Transverse colon (tissue), 4 donors: ENCODE data around the gene ABL1. TPM values are rescaled to one million over a fixed set of nuclear protein-coding genes. Genes with fewer than 3 reads are reported as not detected.
A peak's percentile ranks its signal among the peaks of the same experiment; 100 is the strongest.
"Not testable (repeated sequence)": the region's sequence is repeated elsewhere in the genome, so short reads cannot be mapped to it uniquely, and the experiment has no call there.

ENCODE experiments used
- DNase-seq: peaks from one replicate; pipeline ENCODE4 v3.0.0-alpha.2; 2019
- H3K27ac ChIP-seq, 4 donors: fragments of 200-600 bp; sonication (generic); 2 replicates each; pipeline ENCODE4 v1.5.1; 2016 to 2018; ENCODE audit warnings: inconsistent platforms in 4 of 4
- H3K27me3 ChIP-seq: fragments of 200-600 bp; sonication (generic); 2 replicates; pipeline ENCODE4 v1.5.1; 2017; ENCODE audit warnings: inconsistent platforms
- H3K36me3 ChIP-seq, 4 donors: fragments of 200-600 bp; sonication (generic); 2 replicates each; pipeline ENCODE4 v1.5.1; 2017 to 2019; ENCODE audit warnings: inconsistent platforms in 4 of 4
- H3K4me1 ChIP-seq, 4 donors: fragments of 200-600 bp; sonication (generic); 2 replicates each; pipeline ENCODE4 v1.5.1; 2017 to 2020; ENCODE audit warnings: inconsistent platforms in 4 of 4
- H3K4me3 ChIP-seq, 4 donors: fragments of 200-600 bp; sonication (generic); 1 replicate in 1 of 4; 2 replicates in 3 of 4; pipeline versions ENCODE4 v1.5.1 to v1.6.1; 2017 to 2019; ENCODE audit warnings: inconsistent platforms in 4 of 4
- H3K9me3 ChIP-seq, 2 donors: fragments of 200-600 bp; sonication (generic); 2 replicates each; pipeline ENCODE4 v1.5.1; 2017 to 2019; ENCODE audit warnings: inconsistent platforms in 2 of 2
- EP300 ChIP-seq: sonication (generic); formaldehyde crosslinking; IDR thresholded peaks from one replicate; pipeline ENCODE4 v1.6.1; 2017; ENCODE audit warnings: antibody characterized with exemption, low read depth
- POLR2A ChIP-seq: fragments of 450-650 bp; IDR thresholded peaks from one replicate; pipeline ENCODE4 v1.6.1; 2016; ENCODE audit warnings: antibody characterized with exemption, mild to moderate bottlenecking, moderate library complexity
- POLR2AphosphoS5 ChIP-seq, 3 donors: sonication (generic); formaldehyde crosslinking; IDR thresholded peaks; one replicate each; pipeline ENCODE4 v1.6.1; 2016; ENCODE audit warnings: antibody characterized with exemption in 3 of 3
- WGBS, 2 donors: methylation state at CpG; one replicate each; pipeline ENCODE4 v1.1.5; 2018; ENCODE audit warnings: low coverage in 1 of 2; 5-methylcytosine and 5-hydroxymethylcytosine counted together
- in situ Hi-C, 4 donors: fragments of 200-750 bp; cut with MboI; loops; one replicate each; pipeline versions ENCODE4 v1.15.0 to v1.15.1; 2017; ENCODE audit warnings: low sequenced_read_pairs in 3 of 4, low pct_ligation_motif_present in 1 of 4, low pct_unique_long_range_greater_than_20kb in 1 of 4
- intact Hi-C: fragments of 100-400 bp; cut with DNase I; formaldehyde crosslinking; loops from one replicate; pipeline ENCODE4 v1.15.1; 2023; ENCODE audit warnings: low total_unique reads
- total RNA-seq, 4 donors: library from RNA; depleted of rRNA; stranded (reverse); fragments of >200 nt; gene quantifications; one replicate each; pipeline ENCODE4 v1.1.0, GENCODE V29; 2016
- TF ChIP-seq, protein P1 (sequence below), 5 experiments: fragments of 200-600 bp in 3 of 5; fragments of 450-650 bp in 2 of 5; sonication (generic) in 3 of 5; IDR thresholded peaks; 1 replicate in 2 of 5; 2 replicates in 3 of 5; pipeline ENCODE4 v1.5.1; 2016 to 2017; ENCODE audit warnings: antibody characterized with exemption in 5 of 5, inconsistent platforms in 3 of 5, mild to moderate bottlenecking in 2 of 5, moderate library complexity in 1 of 5

Gene ABL1
- total RNA-seq, 4 donors from 2014 or later, result 66.9 to 97.1 (median 81.8) TPM

DNA sequence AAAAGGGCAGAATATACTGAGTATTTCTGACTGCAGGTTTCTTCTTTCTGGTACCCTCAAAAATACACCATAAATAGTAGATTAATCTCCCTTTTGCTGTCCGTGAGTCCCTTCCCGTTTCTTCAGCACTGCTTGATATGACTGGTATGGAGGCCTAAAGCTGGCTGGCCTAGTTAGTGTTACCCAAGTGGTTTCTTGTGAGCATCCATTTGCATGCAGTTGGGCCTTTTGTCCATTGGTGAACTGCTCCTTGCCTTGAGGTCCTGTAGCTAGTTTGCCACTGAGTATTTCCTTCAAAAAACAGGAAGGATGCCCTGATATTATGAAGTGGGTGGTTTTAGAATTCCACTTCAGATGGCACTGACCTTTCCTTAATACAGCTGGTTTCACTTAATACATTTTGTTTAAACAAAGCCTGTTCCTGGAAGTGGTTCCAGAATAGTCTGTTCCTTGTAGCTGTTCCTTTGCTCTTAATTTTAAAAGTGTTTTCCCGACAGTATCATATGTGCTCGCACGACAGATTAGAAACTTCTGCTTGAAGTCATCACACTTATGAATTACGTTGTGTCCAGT is 40.0 kb upstream of the ABL1 start:
- in situ Hi-C loops, result no loop called here
- TF ChIP-seq POLR2A (no peak), EP300 (no peak), POLR2AphosphoS5 (IDR thresholded peaks at IDR 0.05) (peak in 2 of 3 donors; percentile 22 to 40)

DNA sequence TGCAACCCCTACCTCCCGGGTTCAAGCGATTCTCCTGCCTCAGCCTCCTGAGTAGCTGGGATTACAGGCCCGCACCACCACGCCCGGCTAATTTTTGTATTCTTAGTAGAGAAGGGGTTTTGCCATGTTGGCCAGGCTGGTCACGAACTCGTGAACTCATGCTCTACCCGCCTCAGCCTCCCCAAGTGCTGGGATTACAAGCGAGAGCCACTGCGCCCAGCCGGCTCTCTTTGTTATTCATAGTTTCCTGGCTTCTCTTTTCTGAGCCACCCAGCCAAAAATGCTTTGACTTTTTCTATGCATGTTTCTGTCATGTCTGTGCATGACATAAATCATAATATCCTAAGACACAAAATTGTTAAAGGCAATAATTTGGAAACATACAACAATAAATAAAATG is 31.9 kb upstream of the ABL1 start:
- H3K4me1 ChIP-seq, result peaks cover 0 to 16% (median 8%) of the 10 kb centered on the region in 4 donors
- in situ Hi-C loops, DNase-seq, H3K4me3 ChIP-seq, H3K9me3 ChIP-seq, H3K27me3 ChIP-seq, H3K27ac ChIP-seq, H3K36me3 ChIP-seq, intact Hi-C loops: not testable (repeated sequence)
- 74 to 94% methylated on average over 7 to 11 of the region's 11 CpGs for WGBS, 2 donors

More for the DNA sequence above, 40.0 kb upstream of the ABL1 start:
- Histone ChIP-seq H3K36me3 (no peaks in the 10 kb centered on the region), H3K27ac (peak overlapping the region; percentile 47 to 77 (median 71)), H3K4me3 (no peak overlapping the region), H3K27me3 (no peaks in the 10 kb centered on the region), H3K9me3 (peaks cover 0 to 2% of the 10 kb centered on the region in 2 donors), H3K4me1 (peaks cover 0 to 33% (median 22%) of the 10 kb centered on the region in 4 donors)
- no peak for DNase-seq
- intact Hi-C loops, result no loop called here
- WGBS, 2 donors, result 73 to 77% methylated on average over 6 of the region's 6 CpGs

DNA sequence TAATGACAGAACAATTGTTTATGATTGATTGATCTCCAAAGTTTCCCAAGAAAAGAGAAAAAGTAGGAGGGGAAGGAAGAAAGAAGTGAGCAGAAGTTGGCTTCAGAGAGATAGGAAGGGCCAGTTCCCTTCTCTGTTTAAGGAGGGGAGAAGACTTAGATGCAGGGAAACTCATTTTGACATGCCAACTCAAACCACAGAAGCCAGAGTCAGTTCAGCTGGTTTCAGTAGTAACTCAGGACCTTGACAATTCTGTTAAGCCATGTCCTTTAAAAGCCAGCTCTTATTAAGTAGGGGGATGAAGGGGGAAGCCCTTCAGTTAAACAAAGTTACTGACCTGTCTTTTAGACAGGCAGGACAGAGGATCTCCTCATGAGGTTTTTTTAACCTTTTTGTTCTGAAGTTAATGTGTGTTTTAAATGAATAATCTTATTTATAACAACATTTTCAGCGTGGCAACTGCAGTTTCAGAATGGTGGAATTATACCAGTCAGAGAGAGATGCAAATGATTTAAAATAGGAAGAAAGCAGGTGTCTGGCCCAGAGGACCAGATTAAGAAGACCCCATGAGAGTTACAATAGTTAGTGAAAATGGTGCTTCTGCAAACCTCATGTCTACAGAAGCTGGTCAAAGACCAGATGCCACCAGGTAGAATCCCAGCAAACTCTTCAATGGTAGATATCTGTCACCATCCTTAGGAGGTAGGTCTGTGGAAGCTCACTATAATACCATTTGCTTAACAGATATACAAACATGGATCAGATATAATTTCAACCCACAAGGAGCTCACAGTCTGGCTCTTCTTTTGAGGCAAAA is 29.3 kb upstream of the ABL1 start:
- DNase-seq, result no peak
- Histone ChIP-seq H3K9me3 (peaks cover 0 to 4% of the 10 kb centered on the region in 2 donors), H3K27ac (peak overlapping the region in 2 of 4 donors; percentile 15 to 24), H3K4me1 (peaks cover 0 to 11% (median 8%) of the 10 kb centered on the region in 4 donors), H3K4me3 (no peak overlapping the region), H3K36me3 (no peaks in the 10 kb centered on the region), H3K27me3 (no peaks in the 10 kb centered on the region)
- TF ChIP-seq, protein P1, sequence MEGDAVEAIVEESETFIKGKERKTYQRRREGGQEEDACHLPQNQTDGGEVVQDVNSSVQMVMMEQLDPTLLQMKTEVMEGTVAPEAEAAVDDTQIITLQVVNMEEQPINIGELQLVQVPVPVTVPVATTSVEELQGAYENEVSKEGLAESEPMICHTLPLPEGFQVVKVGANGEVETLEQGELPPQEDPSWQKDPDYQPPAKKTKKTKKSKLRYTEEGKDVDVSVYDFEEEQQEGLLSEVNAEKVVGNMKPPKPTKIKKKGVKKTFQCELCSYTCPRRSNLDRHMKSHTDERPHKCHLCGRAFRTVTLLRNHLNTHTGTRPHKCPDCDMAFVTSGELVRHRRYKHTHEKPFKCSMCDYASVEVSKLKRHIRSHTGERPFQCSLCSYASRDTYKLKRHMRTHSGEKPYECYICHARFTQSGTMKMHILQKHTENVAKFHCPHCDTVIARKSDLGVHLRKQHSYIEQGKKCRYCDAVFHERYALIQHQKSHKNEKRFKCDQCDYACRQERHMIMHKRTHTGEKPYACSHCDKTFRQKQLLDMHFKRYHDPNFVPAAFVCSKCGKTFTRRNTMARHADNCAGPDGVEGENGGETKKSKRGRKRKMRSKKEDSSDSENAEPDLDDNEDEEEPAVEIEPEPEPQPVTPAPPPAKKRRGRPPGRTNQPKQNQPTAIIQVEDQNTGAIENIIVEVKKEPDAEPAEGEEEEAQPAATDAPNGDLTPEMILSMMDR (IDR thresholded peaks at IDR 0.05), result no peak
- WGBS, 2 donors, result 56 to 75% methylated on average over 1 of the region's 1 CpG
- intact Hi-C loops (loop anchor here (2.0 kb wide), 1 partner anchor 51 kb away; no protein-coding TSS in a partner anchor), in situ Hi-C loops (no loop called here)

DNA sequence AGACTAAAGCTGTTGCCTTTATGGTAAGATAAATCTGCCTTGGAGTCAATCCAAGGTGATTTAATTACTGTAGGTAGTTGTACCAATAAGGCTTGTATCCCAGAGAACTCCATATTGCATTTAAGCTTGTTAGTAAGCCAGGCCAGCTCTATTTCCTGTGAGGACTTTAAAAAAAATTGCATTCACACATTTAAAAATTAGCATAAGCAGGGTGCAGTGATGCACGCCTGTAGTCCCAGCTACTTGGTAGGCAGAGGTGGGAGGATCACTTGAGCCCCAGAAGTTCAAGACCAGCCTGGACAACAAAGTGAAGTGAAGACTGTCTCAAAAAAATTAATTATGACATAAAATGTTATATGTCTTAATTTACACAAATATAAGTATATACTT is 28.7 kb upstream of the ABL1 start:
- Histone ChIP-seq H3K4me1 (peaks cover 0 to 11% (median 8%) of the 10 kb centered on the region in 4 donors), H3K27me3 (no peaks in the 10 kb centered on the region), H3K4me3 (no peak overlapping the region), H3K27ac (peak overlapping the region in 1 of 4 donors; percentile 24), H3K9me3 (peaks cover 0 to 4% of the 10 kb centered on the region in 2 donors), H3K36me3 (no peaks in the 10 kb centered on the region)
- intact Hi-C loops, result loop anchor here (2.0 kb wide), 1 partner anchor 50 kb away; no protein-coding TSS in a partner anchor
- no peak for TF ChIP-seq EP300
- TF ChIP-seq POLR2A, result no peak
- TF ChIP-seq, protein P1 (IDR thresholded peaks at IDR 0.05), result no peak
- no peak for TF ChIP-seq POLR2AphosphoS5 (IDR thresholded peaks at IDR 0.05)
- no peak for DNase-seq
- WGBS, 2 donors, result 88 to 90% methylated on average over 1 of the region's 1 CpG
- in situ Hi-C loops, result no loop called here

DNA sequence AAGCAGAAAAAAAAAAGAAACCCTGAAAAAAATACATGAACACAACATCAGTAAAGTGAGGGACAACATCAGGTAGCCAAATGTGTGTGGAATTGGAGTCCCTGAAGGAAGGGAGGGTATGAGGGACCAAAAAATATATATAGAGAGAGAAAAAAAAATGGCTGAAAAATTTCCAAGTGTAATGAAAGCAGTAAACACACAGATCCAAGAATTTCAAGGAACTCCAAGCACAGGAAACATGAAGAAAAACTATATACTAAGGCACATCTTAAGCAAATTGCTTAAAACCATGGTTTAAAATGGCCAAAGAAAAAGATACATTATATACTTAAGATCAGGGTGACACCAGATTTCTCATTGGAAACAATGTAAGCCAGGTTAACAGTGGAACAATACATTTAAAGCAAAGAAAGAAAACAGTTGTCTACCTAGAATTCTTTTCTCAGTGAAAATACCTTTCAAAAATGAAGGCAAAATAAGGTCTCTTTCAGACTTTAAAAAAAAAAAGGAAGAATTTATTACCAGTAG is 24.4 kb upstream of the ABL1 start:
- in situ Hi-C loops (no loop called here), intact Hi-C loops (no loop called here)
- H3K4me1 ChIP-seq, result peaks cover 0 to 9% (median 2%) of the 10 kb centered on the region in 4 donors
- H3K27ac ChIP-seq, result no peak overlapping the region
- no peaks in the 10 kb centered on the region for H3K36me3 ChIP-seq
- TF ChIP-seq, protein P1 (IDR thresholded peaks at IDR 0.05), result no peak
- TF ChIP-seq POLR2AphosphoS5 (IDR thresholded peaks at IDR 0.05) (no peak), EP300 (no peak), POLR2A (no peak)
- no peak for DNase-seq
- H3K4me3 ChIP-seq, result no peak overlapping the region
- H3K9me3 ChIP-seq, result peaks cover 0 to 4% of the 10 kb centered on the region in 2 donors
- H3K27me3 ChIP-seq, result no peaks in the 10 kb centered on the region
